Activated gamma-delta T cell (primary cell): ENCODE results near the gene GPSM1.
"Not testable (repeated sequence)": the region's sequence is repeated elsewhere in the genome, so short reads cannot be mapped to it uniquely, and the experiment has no call there.

ENCODE experiments used
- DNase-seq: peaks from one replicate; lab custom pipeline; 2025; lab: John Stamatoyannopoulos, UW

The GPSM1 gene

GRCh38 chr9:136345281-136346156 is 18.2 kb downstream of the GPSM1 start:
- no peak for DNase-seq

GRCh38 chr9:136346157-136346481 is 18.8 kb downstream of the GPSM1 start:
- no peak for DNase-seq

GRCh38 chr9:136346927-136347465 is 19.7 kb downstream of the GPSM1 start:
- no peak for DNase-seq

GRCh38 chr9:136347472-136348256 is 20.3 kb downstream of the GPSM1 start:
- DNase-seq: no peak

- no peak for DNase-seq
These were observed 21.4 kb downstream of the GPSM1 start for GRCh38 chr9:136348691-136349090.

GRCh38 chr9:136349546-136349945 is 22.2 kb downstream of the GPSM1 start:
- DNase-seq: no peak

- DNase-seq: no peak
These were observed 24.0 kb downstream of the GPSM1 start for GRCh38 chr9:136351252-136351800.

GRCh38 chr9:136351868-136352267 is 24.5 kb downstream of the GPSM1 start:
- DNase-seq: not testable (repeated sequence)

GRCh38 chr9:136352682-136353081 is 25.3 kb downstream of the GPSM1 start:
- DNase-seq: no peak

- no peak for DNase-seq
These were observed 25.7 kb downstream of the GPSM1 start for GRCh38 chr9:136353088-136353487.

GRCh38 chr9:136353757-136354488 is 26.6 kb downstream of the GPSM1 start:
- DNase-seq: no peak

- DNase-seq: no peak
These were observed 27.3 kb downstream of the GPSM1 start for GRCh38 chr9:136354592-136355085.

GRCh38 chr9:136355616-136356557 is 28.5 kb downstream of the GPSM1 start:
- no peak for DNase-seq

GRCh38 chr9:136357202-136357725 is 29.9 kb downstream of the GPSM1 start:
- DNase-seq: no peak

- DNase-seq: no peak
These were observed 30.7 kb downstream of the GPSM1 start for GRCh38 chr9:136358016-136358415.

GRCh38 chr9:136358888-136359287 is 31.5 kb downstream of the GPSM1 start:
- no peak for DNase-seq

- no peak for DNase-seq
These were observed 32.7 kb downstream of the GPSM1 start for GRCh38 chr9:136359774-136360718.

- DNase-seq: no peak
These were observed 33.9 kb downstream of the GPSM1 start for GRCh38 chr9:136361047-136361753.
